GM21367 (cell line): Measurements from ENCODE around the gene TMCC1.
"Not testable (repeated sequence)": the region's sequence is repeated elsewhere in the genome, so short reads cannot be mapped to it uniquely, and the experiment has no call there.

Experiments
- ATAC-seq: cut with Tn5 transposase; IDR thresholded peaks from one replicate; pipeline ENCODE4 v1.9.1; 2021; ENCODE audit not compliant: unreplicated experiment

TMCC1 gene

GRCh38 chr3:129893581-129894070 lies at the start of gene TMCC1:
TSS of gene TMCC1 (minus strand) at chr3:129893711.
- ATAC-seq: peak; percentile 76

GRCh38 chr3:129943020-129943419 lies 49.5 kb upstream of the TMCC1 start:
- ATAC-seq: no peak

GRCh38 chr3:129942296-129942695 lies 48.8 kb upstream of the TMCC1 start:
- ATAC-seq: no peak

- no peak for ATAC-seq
These were observed 46.6 kb upstream of the TMCC1 start for GRCh38 chr3:129940086-129940485.

- no peak for ATAC-seq
These were observed 44.8 kb upstream of the TMCC1 start for GRCh38 chr3:129938140-129938930.

GRCh38 chr3:129937717-129938116 lies 44.2 kb upstream of the TMCC1 start:
- no peak for ATAC-seq

GRCh38 chr3:129936757-129937156 lies 43.2 kb upstream of the TMCC1 start:
- no peak for ATAC-seq

- no peak for ATAC-seq
These were observed 41.0 kb upstream of the TMCC1 start for GRCh38 chr3:129934234-129935123.

GRCh38 chr3:129933471-129933870 lies 40.0 kb upstream of the TMCC1 start:
- no peak for ATAC-seq

- no peak for ATAC-seq
These were observed 35.9 kb upstream of the TMCC1 start for GRCh38 chr3:129929383-129929782.

- ATAC-seq: no peak
These were observed 33.6 kb upstream of the TMCC1 start for GRCh38 chr3:129927072-129927471.

- no peak for ATAC-seq
These were observed 26.3 kb upstream of the TMCC1 start for GRCh38 chr3:129919806-129920205.

GRCh38 chr3:129919357-129919756 lies 25.8 kb upstream of the TMCC1 start:
- ATAC-seq: no peak

- no peak for ATAC-seq
These were observed 24.9 kb upstream of the TMCC1 start for GRCh38 chr3:129918461-129918860.

GRCh38 chr3:129917423-129918007 lies 24.0 kb upstream of the TMCC1 start:
- ATAC-seq: no peak

GRCh38 chr3:129913618-129914017 lies 20.1 kb upstream of the TMCC1 start:
- no peak for ATAC-seq

- no peak for ATAC-seq
These were observed 17.9 kb upstream of the TMCC1 start for GRCh38 chr3:129911261-129911861.

- ATAC-seq: not testable (repeated sequence)
These were observed 15.7 kb upstream of the TMCC1 start for GRCh38 chr3:129909235-129909634.

GRCh38 chr3:129908417-129908816 lies 14.9 kb upstream of the TMCC1 start:
- ATAC-seq: no peak

- ATAC-seq: not testable (repeated sequence)
These were observed 7.8 kb upstream of the TMCC1 start for GRCh38 chr3:129901272-129901671.

GRCh38 chr3:129897026-129897425 lies 3.5 kb upstream of the TMCC1 start:
- no peak for ATAC-seq
